RWPE1 (cell line): ENCODE measurements around the gene PLOD2.

Experiments
- CTCF ChIA-PET: fragments of 350-600 bp; sonication (Branson Sonifier 250); formaldehyde crosslinking; extraction: SDS; loops from one replicate; lab custom pipeline; 2021; lab: Yijun Ruan, JAX
- POLR2A ChIA-PET: fragments of 400-600 bp; formaldehyde crosslinking; extraction: SDS; loops from one replicate; lab custom pipeline; 2020; ENCODE audit warnings: antibody characterized with exemption; ENCODE audit not compliant: low non-redundant PET; lab: Yijun Ruan, JAX
- DNase-seq: peaks from one replicate; pipeline ENCODE4 v3.0.0; 2012; ENCODE audit warnings: low spot score
- H3K27ac ChIP-seq: fragments of 450-650 bp; 2 replicates; pipeline ENCODE4 v1.5.1; 2017
- CTCF ChIP-seq: fragments of 450-650 bp; conservative IDR thresholded peaks from 2 replicates; pipeline ENCODE4 v1.5.1; 2017; ENCODE audit warnings: low read depth, mild to moderate bottlenecking

Gene PLOD2

DNA sequence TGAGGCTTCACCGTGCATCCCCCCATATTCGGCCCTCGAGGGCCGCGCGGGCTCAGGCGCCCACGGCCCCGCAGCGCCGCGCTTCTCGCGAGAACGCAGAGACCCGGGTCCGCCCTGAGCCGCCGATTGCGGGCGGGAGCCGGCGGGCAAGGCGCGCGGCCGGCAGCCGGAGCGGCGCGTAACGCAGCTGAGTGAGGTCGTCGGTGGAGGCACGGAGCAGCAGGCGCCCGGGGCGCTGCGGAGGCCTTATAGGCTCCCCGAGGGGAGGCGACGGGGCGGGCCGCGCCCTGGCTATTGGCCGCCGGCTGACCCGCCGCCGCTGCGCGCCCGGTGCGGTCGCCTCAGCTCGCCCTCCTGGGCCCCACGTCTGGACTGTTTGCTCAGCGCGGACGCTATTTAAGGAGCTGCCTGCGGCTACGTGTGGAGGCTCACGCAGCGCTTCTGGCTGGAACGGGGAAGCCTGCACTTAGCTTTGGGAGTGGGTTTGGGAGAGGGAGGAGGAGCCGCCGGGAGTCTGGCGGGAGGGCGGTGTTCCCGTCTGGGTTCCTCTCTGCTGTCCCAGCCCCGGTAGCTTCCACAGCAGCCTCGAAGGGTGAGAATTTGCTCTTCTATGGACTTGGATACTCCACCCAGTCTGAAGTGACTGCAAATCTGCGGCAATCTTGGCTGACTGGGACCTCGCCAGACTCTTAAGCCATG lies at the start of gene PLOD2:
Gene PLOD2, minus strand, starts transcription at position 221 of the 699 bp plus-strand sequence. Its CDS starts 195 bp downstream, at position 26.
- POLR2A ChIA-PET = interaction anchor here (0.5 kb wide), 1 partner anchor 390 kb away, joined by 5 read pairs; no protein-coding TSS in a partner anchor
- H3K27ac ChIP-seq = peak within 1 kb of the TSS; percentile 96
- DNase-seq = peak; percentile 74
- CTCF ChIA-PET = interaction anchor here (1.1 to 2.1 kb wide), 3 partner anchors 21 to 96 kb away, joined by 3 to 6 read pairs (median 5); no protein-coding TSS in a partner anchor
- TF ChIP-seq CTCF = no peak

GRCh38 chr3:146209371-146209770 lies 48.4 kb upstream of the PLOD2 start:
- POLR2A ChIA-PET = no interaction called here
- CTCF ChIA-PET = no interaction called here
- no peak for DNase-seq
- TF ChIP-seq CTCF = no peak
- no peak overlapping the region for H3K27ac ChIP-seq

GRCh38 chr3:146203776-146204175 lies 42.8 kb upstream of the PLOD2 start:
- ChIA-PET POLR2A (no interaction called here), CTCF (interaction anchor here (0.9 kb wide), 1 partner anchor 391 kb away, joined by 4 read pairs; no protein-coding TSS in a partner anchor)
- no peak overlapping the region for H3K27ac ChIP-seq
- no peak for TF ChIP-seq CTCF
- no peak for DNase-seq

DNA sequence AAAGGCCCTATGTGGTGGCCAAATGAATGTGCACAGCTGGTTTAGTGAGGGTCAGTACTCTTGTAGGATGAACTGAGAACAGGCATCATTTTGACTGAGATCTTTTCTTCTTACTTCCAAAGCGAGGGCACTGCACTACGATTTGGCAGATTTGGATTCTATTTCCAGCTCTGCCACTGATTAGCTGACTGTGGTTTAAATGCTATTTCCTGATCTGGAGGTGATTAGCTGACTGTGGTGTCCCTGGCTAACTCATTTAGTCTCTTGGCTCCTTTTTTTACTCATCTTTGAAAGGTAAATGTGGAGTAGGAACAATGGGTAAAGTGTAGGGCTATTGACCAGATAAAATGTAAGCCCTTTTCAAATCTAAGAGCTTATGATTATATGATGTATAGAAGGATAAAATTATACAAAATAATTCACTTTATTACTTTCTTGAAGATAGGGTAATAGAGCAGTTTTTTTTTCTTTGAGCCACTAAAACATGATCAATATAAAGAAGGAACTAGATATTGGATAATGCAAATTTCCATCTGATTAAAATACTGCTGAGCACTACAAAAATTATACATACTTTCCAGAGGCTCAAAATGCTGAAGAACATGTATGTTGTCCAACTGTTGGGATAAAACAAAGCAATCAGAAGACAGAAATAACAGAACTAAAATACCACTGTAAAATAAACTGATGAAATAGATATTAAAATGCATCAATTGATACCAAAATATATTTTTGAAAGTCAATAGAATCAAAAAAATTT lies 39.7 kb upstream of the PLOD2 start:
- CTCF ChIA-PET = interaction anchor here (0.5 to 0.7 kb wide), 3 partner anchors 15 to 158 kb away, joined by 3 to 4 read pairs (median 3); no protein-coding TSS in a partner anchor
- POLR2A ChIA-PET = no interaction called here
- no peak overlapping the region for H3K27ac ChIP-seq
- DNase-seq = no peak
- no peak for TF ChIP-seq CTCF

GRCh38 chr3:146199762-146200161 lies 38.8 kb upstream of the PLOD2 start:
- CTCF ChIA-PET = interaction anchor here (0.6 kb wide), 1 partner anchor 143 kb away, joined by 3 read pairs; no protein-coding TSS in a partner anchor
- TF ChIP-seq CTCF = no peak
- no peak for DNase-seq
- no peak overlapping the region for H3K27ac ChIP-seq
- POLR2A ChIA-PET = no interaction called here

DNA sequence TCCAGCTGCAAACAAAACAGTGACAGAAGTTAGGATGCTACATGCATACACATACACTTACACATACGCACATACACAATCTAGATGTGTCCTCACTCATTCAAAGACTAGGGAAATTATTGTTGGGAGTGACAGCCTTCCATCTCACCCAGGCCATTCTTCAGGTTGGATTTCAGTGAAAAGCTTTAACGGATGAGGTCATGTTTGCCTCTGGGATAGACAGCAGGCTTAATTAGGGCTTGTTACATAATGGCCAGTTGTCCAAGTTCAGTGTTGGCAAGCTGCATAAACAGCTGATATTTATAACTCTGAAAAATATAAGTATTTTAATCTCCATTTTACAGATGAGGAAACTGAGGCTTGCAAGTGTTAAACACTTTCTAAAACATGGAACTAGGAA lies 35.8 kb upstream of the PLOD2 start:
- CTCF ChIA-PET = no interaction called here
- H3K27ac ChIP-seq = no peak overlapping the region
- DNase-seq = no peak
- TF ChIP-seq CTCF = no peak
- POLR2A ChIA-PET = no interaction called here
